ENCODE data around the gene GRIFIN.
"Not testable (repeated sequence)": the region's sequence is repeated elsewhere in the genome, so short reads cannot be mapped to it uniquely, and the experiment has no call there.

The GRIFIN gene

DNA sequence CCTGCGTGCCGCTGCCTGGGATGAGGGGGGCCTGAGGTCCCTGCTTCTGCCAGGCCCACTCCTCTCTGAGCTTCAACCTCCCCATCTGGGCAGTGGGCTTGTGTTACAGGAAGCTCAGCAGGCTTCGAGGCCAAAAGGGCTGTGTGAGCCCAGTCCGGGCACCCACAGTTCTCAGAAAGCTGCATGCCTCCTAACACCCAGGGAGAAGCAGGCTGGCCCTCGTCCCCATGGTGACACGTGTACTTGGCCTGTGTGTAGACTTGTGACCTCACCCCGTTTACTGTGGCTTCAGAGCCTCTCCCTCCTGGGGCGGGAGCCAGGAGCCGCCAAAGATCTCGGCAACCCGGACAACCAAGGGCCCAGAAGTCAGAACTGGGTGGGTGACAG is 2.2 kb upstream of the GRIFIN start:
- DNase-seq (no peak), ATAC-seq (no peak)
- H3K27me3 Mint-ChIP-seq, result no peaks in the 10 kb centered on the region
- no peak overlapping the region for H3K4me3 Mint-ChIP-seq
- H3K9me3 Mint-ChIP-seq, result peaks cover 7 to 9% of the 10 kb centered on the region in 2 donors
- H3K27ac Mint-ChIP-seq, result no peak overlapping the region
- peaks cover 22% of the 10 kb centered on the region for H3K4me1 Mint-ChIP-seq

DNA sequence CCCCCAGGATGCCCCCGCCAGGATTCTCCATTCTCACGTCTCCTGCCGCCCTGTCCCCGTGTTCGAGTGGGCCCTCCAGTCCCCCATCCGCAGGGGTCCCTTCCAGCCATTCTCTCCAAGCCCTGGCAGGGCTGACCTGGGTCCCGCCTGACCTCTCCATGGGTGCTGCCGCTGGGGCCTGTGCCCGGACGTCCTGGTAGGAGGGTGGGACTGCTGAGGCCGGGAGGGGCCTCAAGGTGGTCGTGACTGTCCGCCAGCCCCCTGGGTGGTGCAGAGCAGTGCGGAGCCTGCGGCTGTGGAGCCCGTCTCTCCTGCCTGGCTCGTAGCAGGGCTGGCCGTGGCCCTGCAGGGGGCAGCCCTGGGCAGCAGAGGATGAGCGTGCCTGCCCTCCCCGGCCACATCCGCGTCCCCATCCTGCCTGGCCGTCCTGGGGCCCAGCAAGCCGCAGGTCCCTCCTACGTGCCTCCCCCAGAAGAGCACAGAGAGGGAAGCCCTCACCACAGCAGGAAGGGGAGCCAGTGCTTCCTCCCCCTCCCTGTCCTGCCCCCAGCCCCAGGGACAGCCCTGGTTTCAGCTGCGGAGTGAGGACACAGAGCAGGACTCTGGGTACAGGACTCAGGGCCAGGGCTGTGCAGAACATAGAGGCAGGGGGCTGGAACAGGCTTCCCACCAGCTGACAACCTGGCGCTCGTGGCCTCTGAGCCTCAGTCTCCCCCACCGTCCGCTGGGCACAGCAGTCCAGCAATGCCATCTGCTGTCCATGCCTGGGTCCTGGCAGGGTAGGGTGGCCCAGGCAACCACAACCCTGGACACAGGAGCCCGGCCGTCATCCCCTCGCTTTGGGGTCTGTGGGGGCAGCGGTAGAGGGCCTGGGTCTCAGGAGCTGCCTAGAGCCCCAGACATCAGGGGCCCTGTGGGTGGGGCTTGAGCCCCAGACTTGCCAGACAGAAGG is 1.5 kb upstream of the GRIFIN start:
- Mint-ChIP-seq H3K4me3 (peak overlapping the region in 1 of 2 donors; percentile 52), H3K27ac (no peak overlapping the region), H3K27me3 (no peaks in the 10 kb centered on the region), H3K9me3 (peaks cover 2 to 3% of the 10 kb centered on the region in 2 donors), H3K4me1 (peaks cover 22% of the 10 kb centered on the region)
- DNase-seq, result peak; percentile 72 to 81
- ATAC-seq, result peak; percentile 94

DNA sequence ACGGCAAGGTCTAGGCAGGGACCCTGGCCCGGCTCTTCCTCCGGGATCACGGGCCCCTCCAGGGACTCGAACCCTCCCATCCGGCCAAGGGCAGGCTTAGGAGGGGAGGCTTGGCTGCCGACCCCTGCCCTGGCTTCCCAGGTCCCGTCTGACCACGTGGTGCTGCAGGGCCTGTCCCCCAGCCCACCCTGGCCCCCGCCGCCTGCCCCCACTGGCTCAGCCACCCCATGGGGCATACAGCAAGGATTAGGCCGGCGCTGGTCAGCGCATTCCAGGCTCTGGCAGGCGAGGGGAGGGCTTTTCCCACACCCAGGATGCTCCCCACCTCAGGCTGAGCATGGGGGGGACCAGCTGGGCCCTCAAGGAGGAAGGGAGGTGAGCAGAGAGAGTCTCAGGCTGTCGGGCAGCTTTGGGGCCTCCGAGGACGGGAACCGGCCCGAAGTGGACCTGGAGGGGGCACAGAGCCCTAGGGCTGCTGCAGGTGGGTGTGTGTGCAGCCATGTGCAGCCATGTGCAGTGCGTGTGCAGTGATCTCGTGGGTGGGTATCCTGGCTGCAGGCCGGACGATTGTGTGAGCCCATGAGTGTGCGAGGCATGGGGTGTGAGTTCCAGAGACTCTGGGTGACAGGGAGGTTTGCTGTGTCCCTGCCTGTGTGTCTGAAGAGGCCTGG is 713 bp upstream of the GRIFIN start:
- H3K9me3 Mint-ChIP-seq, result no peaks in the 10 kb centered on the region
- DNase-seq (no peak), ATAC-seq (no peak)
- H3K27ac Mint-ChIP-seq, result peak overlapping the region; percentile 43 to 94
- no peaks in the 10 kb centered on the region for H3K27me3 Mint-ChIP-seq
- H3K4me1 Mint-ChIP-seq, result peaks cover 22% of the 10 kb centered on the region
- H3K4me3 Mint-ChIP-seq, result no peak overlapping the region

DNA sequence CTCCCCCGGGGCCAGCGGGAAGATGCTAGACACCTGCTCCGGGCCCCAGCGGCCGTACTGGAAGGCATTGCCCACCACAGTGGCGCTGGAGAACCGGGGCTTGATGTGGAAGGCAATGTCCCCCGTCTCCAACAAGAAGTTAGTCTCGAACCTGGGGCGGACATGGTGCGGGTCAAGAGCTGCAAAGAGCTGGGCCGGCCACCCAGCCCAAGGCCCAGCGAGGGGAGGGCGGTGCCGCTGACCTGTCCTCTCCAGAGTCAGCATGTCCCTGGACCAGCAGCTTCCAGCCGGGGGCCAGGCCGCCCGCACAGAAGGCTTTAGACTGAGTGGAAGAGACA is 551 bp downstream of the GRIFIN start:
- H3K27me3 Mint-ChIP-seq, result peaks cover 8% of the 10 kb centered on the region
- no peaks in the 10 kb centered on the region for H3K9me3 Mint-ChIP-seq
- ATAC-seq (no peak), DNase-seq (no peak)
- H3K4me1 Mint-ChIP-seq, result peaks cover 28% of the 10 kb centered on the region
- H3K27ac Mint-ChIP-seq, result no peak overlapping the region
- no peak overlapping the region for H3K4me3 Mint-ChIP-seq

DNA sequence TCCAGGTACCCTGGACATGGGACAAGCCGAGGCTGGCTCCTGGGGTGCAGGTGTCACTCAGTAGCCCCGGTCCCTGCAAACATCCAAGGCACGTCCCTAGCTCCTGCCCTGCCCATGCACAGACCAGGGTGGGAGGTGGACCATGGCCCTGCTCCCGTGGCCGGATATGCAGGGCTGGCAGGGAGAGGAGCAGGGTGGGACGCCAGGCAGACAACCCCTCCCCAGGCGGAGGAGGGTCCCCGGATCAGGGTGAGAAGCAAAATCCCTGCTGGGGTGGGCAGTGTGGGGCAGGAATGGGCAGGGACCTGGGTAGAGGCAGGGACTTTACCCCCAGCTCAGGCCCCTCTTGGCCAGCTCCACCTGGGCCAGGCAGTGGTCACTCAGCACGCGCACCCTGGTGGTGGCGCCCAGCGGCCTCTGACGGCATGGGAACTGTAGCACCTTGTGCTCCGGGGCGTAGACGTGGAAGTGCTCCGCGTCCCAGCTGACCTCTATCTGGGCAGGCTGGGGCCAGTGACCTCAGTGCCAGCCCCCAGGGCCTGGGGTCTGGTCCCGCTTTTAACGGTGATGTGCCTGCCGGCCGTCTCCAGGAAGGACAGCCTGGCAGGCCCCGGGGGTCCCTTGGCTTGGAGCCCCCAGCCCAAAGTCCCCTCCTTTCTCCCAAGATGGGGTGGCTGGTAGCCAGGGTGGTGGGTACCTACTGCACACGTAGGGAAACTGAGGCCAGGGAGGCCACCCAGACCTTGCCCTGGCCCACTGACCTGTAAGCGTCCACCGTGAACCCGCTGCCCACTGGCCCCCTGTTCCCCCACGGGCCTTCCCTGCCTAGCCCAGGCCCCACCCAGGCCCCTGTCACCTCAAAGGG is 1.2 kb downstream of the GRIFIN start:
- Mint-ChIP-seq H3K4me1 (peaks cover 28% of the 10 kb centered on the region), H3K27me3 (peaks cover 14% of the 10 kb centered on the region), H3K27ac (no peak overlapping the region), H3K9me3 (no peaks in the 10 kb centered on the region), H3K4me3 (no peak overlapping the region)
- ATAC-seq (no peak), DNase-seq (no peak)

DNA sequence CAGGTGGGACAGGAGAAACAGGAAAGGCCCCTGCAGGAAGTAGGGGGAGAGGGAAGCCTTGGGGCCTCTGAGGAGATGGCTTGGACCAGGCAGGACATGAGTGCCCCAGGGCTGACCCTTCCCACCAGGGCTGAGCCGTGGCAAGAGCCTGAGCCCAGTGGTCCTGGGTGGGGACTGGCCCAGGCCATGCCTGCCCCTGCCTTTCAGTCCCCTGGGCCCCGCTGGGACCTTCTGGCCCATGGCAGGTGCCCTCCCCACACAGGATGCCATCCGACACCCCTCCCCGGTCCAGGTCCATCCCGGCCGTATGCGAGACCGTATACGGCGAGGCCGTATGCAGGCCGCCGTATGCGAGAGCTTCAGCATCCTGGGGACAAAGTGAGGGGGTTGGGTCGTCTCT is 2.0 kb downstream of the GRIFIN start:
- no peak overlapping the region for H3K27ac Mint-ChIP-seq
- peaks cover 28% of the 10 kb centered on the region for H3K4me1 Mint-ChIP-seq
- H3K27me3 Mint-ChIP-seq, result peaks cover 23% of the 10 kb centered on the region
- DNase-seq (no peak), ATAC-seq (no peak)
- no peaks in the 10 kb centered on the region for H3K9me3 Mint-ChIP-seq
- H3K4me3 Mint-ChIP-seq, result no peak overlapping the region

DNA sequence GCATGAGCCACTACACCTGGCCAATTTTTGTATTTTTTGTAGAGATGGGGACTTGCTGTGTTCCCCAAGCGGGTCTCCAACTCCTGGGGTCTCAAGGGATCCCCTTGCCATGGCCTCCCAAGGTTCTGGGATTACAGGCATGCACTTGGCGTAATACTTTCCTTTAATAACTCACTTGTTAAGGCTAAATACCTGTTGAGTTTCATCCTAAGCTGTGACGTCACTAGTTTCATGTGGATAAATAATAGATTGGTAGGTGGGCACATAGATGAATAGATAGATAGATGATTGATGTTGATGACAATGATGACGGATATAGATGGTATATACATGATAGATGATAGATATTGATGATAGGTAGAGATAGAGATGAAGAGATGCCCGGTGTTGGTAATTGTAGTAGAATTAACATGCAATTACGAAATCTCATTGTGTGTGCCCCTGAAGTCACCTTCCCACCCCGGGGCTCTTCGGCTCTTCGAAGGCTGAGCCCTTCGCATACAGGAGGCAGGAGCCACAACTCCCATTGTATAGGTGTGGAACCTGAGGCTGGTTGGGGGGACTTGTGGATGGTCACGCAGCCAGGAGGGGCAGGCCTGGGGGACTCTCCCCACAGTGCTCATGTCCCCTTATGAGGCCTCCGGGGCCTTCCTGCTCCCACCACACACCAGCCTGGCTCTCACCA is 2.6 kb downstream of the GRIFIN start:
- H3K4me3 Mint-ChIP-seq, result no peak overlapping the region
- DNase-seq (no peak), ATAC-seq (no peak)
- H3K27ac Mint-ChIP-seq, result no peak overlapping the region
- H3K9me3 Mint-ChIP-seq, result no peaks in the 10 kb centered on the region
- H3K4me1 Mint-ChIP-seq, result peaks cover 33% of the 10 kb centered on the region
- H3K27me3 Mint-ChIP-seq, result peaks cover 28% of the 10 kb centered on the region

DNA sequence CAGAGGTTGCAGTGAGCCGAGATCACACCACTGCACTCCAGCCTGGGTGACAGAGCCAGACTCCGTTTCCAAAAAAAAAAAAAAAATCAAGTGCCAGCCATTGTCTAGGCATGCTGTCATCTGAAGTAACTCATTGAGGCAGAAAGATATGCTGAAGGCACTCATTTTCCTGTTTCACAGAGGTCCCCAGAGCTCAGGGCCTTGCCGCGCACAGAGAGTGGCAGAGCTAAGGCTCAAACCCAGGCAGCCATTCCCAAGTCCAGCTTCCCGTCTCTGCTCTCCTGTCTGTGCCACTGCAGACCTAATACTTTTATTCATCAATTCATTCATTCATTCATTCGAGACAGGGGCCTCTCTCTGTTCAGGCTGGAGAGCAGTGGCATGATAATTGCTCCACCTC is 3.5 kb downstream of the GRIFIN start:
- no peaks in the 10 kb centered on the region for H3K9me3 Mint-ChIP-seq
- H3K27me3 Mint-ChIP-seq, result peaks cover 29% of the 10 kb centered on the region
- peaks cover 25% of the 10 kb centered on the region for H3K4me1 Mint-ChIP-seq
- DNase-seq (no peak), ATAC-seq (no peak)
- H3K27ac Mint-ChIP-seq, result no peak overlapping the region
- no peak overlapping the region for H3K4me3 Mint-ChIP-seq

DNA sequence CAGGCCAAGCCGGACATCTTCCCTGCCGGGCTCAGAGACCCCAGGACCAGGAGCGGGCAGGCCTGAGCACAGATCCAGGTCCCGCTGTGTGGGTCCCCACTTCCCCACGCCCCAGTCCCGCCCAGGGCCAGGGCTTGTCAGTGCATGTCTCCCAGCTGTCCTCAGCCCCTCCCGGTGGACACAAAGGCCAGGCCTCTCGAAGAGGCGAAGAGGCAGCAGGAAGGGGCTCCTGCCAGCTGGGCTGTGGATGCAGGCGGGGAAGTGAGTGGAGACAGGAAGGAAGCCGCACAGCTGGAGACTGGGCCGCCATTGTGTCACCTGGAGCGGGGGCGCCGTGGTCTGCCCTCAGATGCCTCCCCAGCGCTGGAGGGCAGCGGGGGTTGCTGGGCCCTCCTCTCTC is 4.8 kb downstream of the GRIFIN start:
- no peaks in the 10 kb centered on the region for H3K9me3 Mint-ChIP-seq
- ATAC-seq (no peak), DNase-seq (no peak)
- peaks cover 14% of the 10 kb centered on the region for H3K4me1 Mint-ChIP-seq
- peaks cover 29% of the 10 kb centered on the region for H3K27me3 Mint-ChIP-seq
- no peak overlapping the region for H3K4me3 Mint-ChIP-seq
- no peak overlapping the region for H3K27ac Mint-ChIP-seq

DNA sequence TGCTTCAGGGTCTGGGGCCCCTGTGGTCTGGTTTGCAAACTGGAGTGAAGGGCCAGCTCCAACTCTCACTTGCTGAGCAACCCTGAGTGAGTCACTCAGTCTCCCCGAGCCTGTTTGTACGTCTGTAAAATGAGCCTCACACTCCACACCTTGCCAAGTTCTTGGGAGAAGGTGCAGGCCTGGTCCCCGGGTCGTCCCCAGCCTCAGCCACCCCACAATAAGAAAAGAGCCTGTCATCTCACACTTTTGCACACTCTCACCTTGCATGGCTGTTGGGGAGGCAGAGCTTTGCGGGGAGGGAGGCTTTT is 5.2 kb downstream of the GRIFIN start:
- H3K4me3 Mint-ChIP-seq, result peak overlapping the region in 1 of 2 donors; percentile 4
- no peaks in the 10 kb centered on the region for H3K9me3 Mint-ChIP-seq
- H3K4me1 Mint-ChIP-seq, result peaks cover 14% of the 10 kb centered on the region
- no peak for ATAC-seq
- no peak overlapping the region for H3K27ac Mint-ChIP-seq
- peaks cover 29% of the 10 kb centered on the region for H3K27me3 Mint-ChIP-seq
- DNase-seq, result no peak

DNA sequence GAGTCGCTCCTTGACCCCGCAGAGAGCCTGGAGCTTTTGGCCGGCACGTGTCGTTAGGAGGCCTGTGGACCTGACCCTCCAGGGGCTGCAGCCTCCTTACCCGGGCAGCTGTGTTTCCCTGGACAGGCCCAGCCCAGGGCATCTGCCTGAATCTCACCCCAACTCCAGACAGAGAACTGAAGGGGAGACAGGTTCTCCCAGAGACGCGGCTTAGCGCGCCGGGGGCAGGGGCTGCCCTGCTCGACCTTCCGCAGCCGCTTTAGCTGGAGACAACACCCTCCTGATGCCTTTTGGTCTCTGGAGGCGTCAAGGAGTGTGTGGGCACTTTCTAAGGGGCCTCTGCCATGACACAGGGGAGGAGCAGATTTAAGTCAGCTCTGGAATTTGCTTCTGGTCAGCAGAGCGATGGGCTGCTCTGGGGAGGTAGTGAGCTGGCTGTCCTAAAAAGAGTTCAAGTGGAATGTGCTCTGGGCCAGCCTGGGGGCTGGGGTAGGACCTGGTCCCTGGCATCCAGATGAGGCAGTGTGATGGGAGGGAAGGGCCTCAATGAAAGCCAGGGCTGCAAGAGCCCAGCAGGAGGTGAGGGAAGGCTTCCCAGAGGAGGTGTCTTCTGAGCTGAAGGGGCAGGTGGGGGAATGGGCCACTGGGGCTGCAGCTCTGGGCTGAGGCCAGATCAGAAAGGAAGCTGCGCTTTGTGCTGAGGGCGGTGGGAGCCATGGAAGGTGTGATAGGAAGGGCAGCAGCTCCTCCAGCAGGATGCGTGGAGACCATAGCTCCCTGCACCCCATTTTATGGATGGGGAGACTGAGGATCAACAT is 5.8 kb downstream of the GRIFIN start:
- ATAC-seq, result no peak
- Mint-ChIP-seq H3K27ac (peak overlapping the region in 1 of 2 donors; percentile 75), H3K4me1 (peaks cover 14% of the 10 kb centered on the region), H3K4me3 (no peak overlapping the region), H3K9me3 (no peaks in the 10 kb centered on the region), H3K27me3 (peaks cover 29% of the 10 kb centered on the region)
- no peak for DNase-seq

DNA sequence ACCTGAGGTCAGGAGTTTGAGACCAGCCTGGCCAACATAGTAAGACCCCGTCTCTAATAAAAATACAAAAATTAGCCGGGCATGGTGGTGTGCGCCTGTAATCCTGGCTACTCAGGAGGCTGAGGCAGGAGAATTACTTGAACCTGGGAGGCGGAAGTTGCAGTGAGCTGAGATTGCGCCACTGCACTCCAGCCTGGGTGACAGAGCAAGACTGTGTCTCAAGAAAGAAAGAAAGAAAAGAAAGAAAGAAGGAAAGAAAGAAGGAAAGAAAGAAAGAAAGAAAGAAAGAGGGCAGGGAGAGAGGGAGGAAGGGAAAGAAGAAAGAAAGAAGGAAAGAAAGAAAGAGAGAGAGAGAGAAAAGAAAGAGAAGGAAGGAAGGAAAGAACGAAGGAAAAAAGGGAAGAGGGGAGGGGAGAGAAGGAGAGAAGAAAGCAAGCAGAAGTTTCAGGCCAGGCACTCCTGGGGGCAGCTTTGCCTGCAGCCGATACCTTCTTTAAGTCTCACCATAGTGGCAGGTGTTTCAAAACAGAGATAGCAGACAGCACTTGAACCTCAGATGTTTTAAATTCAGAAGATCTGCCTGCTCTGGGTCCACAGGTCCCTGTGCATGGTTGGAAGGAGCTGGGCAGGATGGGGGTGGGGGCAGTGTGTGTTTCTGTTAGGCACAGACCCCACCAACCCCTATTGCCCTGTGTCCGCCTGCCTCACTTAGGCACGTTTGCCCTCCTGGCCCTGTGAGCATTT is 6.6 kb downstream of the GRIFIN start:
- not testable (repeated sequence) for DNase-seq, H3K27ac Mint-ChIP-seq, H3K4me3 Mint-ChIP-seq, H3K9me3 Mint-ChIP-seq, ATAC-seq
- H3K4me1 Mint-ChIP-seq, result peaks cover 14% of the 10 kb centered on the region
- H3K27me3 Mint-ChIP-seq, result peaks cover 29% of the 10 kb centered on the region

DNA sequence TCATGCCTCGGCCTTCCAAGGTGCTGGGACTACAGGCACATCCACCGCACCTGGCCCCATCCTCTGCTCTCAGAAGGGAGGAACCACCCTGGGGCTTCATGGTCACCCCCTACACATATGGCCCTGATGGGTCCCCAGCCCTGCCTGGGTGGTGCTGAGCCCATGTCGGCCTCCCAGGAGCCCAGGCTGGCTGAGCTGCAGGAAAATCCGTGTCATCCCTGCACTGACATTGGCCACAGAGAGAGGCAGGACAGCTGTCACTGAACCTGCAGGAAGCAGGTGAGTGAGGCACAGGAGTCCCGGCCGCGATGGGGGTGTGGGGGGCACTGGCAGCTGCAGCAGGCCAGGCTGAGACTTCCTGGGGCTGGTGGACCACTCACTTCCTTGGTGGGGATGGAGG is 8.0 kb downstream of the GRIFIN start:
- Mint-ChIP-seq H3K27me3 (peaks cover 29% of the 10 kb centered on the region), H3K4me3 (no peak overlapping the region), H3K9me3 (no peaks in the 10 kb centered on the region), H3K4me1 (peaks cover 14% of the 10 kb centered on the region), H3K27ac (no peak overlapping the region)
- no peak for ATAC-seq
- DNase-seq, result no peak

DNA sequence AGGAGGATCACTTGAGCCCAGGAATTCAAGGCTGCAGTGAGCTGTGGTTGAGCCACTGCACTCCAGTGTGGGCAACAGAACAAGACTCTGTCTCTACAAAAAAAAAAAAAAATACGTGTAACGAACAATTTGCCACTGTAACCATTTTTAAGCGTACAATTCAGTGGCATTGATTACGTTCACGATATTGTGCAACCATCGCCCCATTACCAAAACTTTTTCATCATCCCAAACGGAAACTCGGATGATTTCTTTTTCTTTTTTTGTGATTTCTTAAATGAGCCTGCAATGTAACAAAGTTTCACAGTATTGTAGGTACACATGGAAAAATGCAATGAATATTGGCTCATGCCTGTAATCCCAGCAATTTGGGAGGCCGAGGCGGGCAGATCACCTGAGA is 9.5 kb downstream of the GRIFIN start:
- no peak for DNase-seq
- Mint-ChIP-seq H3K27me3 (peaks cover 29% of the 10 kb centered on the region), H3K9me3 (no peaks in the 10 kb centered on the region)

More for the DNA sequence above, 9.5 kb downstream of the GRIFIN start:
- peaks cover 14% of the 10 kb centered on the region for H3K4me1 Mint-ChIP-seq
- ATAC-seq, result no peak
- H3K4me3 Mint-ChIP-seq, result no peak overlapping the region
- no peak overlapping the region for H3K27ac Mint-ChIP-seq

All from stimulated activated naive CD8-positive, alpha-beta T cell treated with anti-CD3 and anti-CD28 coated beads, Interleukin-15, amount 100 ng/mL, for 72 hours (primary cell).